ENCODE measurements around the gene FTHL17. TPM values are rescaled to one million over a fixed set of nuclear protein-coding genes. Genes with fewer than 3 reads are reported as not detected.
A peak's percentile ranks its signal among the peaks of the same experiment; 100 is the strongest.

Gene FTHL17
- total and polyA plus RNA-seq, 4 experiments from 2014 or later: not detected

DNA sequence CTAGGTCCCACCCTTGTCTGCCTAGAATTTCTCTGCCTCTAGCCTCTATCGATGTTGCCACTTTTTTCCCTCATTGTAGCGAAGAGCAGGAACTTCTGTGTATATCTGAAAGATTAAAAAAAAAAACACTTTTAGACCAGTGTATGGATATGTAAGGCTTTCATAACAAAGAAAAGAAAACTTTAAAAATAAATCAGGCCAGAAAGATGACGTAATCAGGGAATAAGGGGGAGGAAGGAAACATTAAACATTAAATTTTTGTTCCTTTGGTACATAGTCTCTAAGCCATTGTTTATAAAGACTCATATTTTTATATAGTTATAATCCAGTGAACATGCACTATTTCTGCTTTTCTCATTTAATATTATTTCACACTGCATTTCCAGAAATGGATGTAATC is 26.2 kb upstream of the FTHL17 start:
- no peak overlapping the region for H3K27ac Mint-ChIP-seq
- no peak overlapping the region for H3K4me3 Mint-ChIP-seq
- intact Hi-C loops (cut with micrococcal nuclease): no loop called here
- H3K27me3 ChIP-seq (ENCODE audit: insufficient read depth, low read length): no peaks in the 10 kb centered on the region
- no peaks in the 10 kb centered on the region for H3K27me3 Mint-ChIP-seq
- no peak overlapping the region for H3K4me3 ChIP-seq (ENCODE audit: low read length in 2 of 2)
- no peaks in the 10 kb centered on the region for H3K36me3 Mint-ChIP-seq
- POLR2A ChIA-PET (ENCODE audit: partially characterized antibody): no interaction called here
- no peaks in the 10 kb centered on the region for H3K9me3 ChIP-seq (ENCODE audit: control insufficient read depth in 1 of 2, low read length in 2 of 2)
- no peaks in the 10 kb centered on the region for H3K4me1 ChIP-seq (ENCODE audit: insufficient read depth, low read length)
- H3K27ac ChIP-seq (ENCODE audit: low read depth, low read length): no peak overlapping the region
- no peaks in the 10 kb centered on the region for H3K36me3 ChIP-seq (ENCODE audit: insufficient read depth, low read length)
- H3K9me3 Mint-ChIP-seq: peaks cover 0 to 2% (median 0%) of the 10 kb centered on the region in 8 donors
- no peaks in the 10 kb centered on the region for H3K4me1 Mint-ChIP-seq
- DNase-seq: no peak
- CTCF ChIA-PET (ENCODE audit: partially characterized antibody): no interaction called here

DNA sequence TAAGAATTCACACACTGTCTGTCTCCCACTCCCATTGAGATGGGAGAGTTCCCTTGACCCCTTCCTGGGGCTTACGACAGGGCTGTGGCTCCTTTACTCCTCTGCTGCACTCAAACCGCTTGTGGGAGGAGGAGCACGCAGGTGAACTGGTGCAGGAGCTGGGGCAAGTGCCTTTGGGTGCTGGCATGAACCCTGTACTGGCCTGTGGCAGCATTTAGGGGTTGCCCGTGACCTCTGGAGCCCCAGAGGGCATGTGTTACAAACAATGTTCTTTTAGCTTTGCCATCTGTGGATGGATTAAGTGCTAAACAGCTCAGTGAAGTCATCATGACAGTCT is 21.8 kb upstream of the FTHL17 start:
- ChIA-PET POLR2A (ENCODE audit: partially characterized antibody) (no interaction called here), CTCF (ENCODE audit: partially characterized antibody) (no interaction called here)
- Histone ChIP-seq H3K36me3 (ENCODE audit: insufficient read depth, low read length) (no peaks in the 10 kb centered on the region), H3K4me3 (ENCODE audit: low read length in 2 of 2) (no peak overlapping the region), H3K27ac (ENCODE audit: low read depth, low read length) (no peak overlapping the region), H3K9me3 (ENCODE audit: control insufficient read depth in 1 of 2, low read length in 2 of 2) (no peaks in the 10 kb centered on the region), H3K4me1 (ENCODE audit: insufficient read depth, low read length) (no peaks in the 10 kb centered on the region), H3K27me3 (ENCODE audit: insufficient read depth, low read length) (no peaks in the 10 kb centered on the region)
- intact Hi-C loops (cut with micrococcal nuclease): no loop called here
- no peak overlapping the region for H3K4me3 Mint-ChIP-seq
- no peaks in the 10 kb centered on the region for H3K36me3 Mint-ChIP-seq
- no peaks in the 10 kb centered on the region for H3K4me1 Mint-ChIP-seq
- no peak for DNase-seq
- H3K27ac Mint-ChIP-seq: no peak overlapping the region
- no peaks in the 10 kb centered on the region for H3K27me3 Mint-ChIP-seq
- peaks cover 0 to 2% (median 0%) of the 10 kb centered on the region in 8 donors for H3K9me3 Mint-ChIP-seq

DNA sequence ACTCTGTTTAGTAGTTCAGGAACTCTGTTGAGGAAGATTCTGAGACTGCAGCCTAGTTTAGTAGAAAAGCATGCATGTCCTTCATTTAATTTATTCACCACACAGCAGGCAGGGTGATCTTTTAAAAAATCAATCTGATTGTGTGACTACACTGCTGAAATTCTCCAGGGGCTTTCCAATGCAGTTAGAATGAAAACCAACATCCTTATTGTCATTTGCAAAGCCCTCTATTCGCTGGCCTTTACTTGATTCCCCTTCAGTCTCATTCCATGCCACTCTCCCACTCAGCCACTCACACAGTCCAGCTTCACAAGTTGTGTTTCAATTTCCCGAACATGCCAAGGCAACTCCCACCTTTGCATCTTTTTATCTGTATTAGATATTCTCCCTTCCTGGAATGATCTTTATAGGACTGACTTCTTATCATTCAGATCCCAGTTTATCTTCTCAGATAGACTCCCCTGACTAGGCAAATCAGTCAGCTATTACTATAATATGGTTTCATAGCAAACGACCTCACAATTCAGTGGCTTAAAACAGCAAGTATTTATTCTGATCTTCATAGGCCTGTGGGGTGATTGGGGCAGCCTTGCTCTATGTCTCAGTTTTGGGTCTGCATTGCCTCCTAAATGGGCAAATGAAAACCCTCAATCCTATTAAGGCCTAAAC is 21.3 kb upstream of the FTHL17 start:
- no peak overlapping the region for H3K4me3 Mint-ChIP-seq
- no peaks in the 10 kb centered on the region for H3K36me3 ChIP-seq (ENCODE audit: insufficient read depth, low read length)
- no peak overlapping the region for H3K27ac Mint-ChIP-seq
- no peak for DNase-seq
- H3K27me3 Mint-ChIP-seq: no peaks in the 10 kb centered on the region
- ChIA-PET CTCF (ENCODE audit: partially characterized antibody) (no interaction called here), POLR2A (ENCODE audit: partially characterized antibody) (no interaction called here)
- intact Hi-C loops (cut with micrococcal nuclease): no loop called here
- H3K27me3 ChIP-seq (ENCODE audit: insufficient read depth, low read length): no peaks in the 10 kb centered on the region
- no peak overlapping the region for H3K27ac ChIP-seq (ENCODE audit: low read depth, low read length)
- no peaks in the 10 kb centered on the region for H3K4me1 Mint-ChIP-seq
- H3K9me3 Mint-ChIP-seq: peaks cover 0 to 2% (median 0%) of the 10 kb centered on the region in 8 donors
- no peaks in the 10 kb centered on the region for H3K4me1 ChIP-seq (ENCODE audit: insufficient read depth, low read length)
- no peak overlapping the region for H3K4me3 ChIP-seq (ENCODE audit: low read length in 2 of 2)
- no peaks in the 10 kb centered on the region for H3K9me3 ChIP-seq (ENCODE audit: control insufficient read depth in 1 of 2, low read length in 2 of 2)
- no peaks in the 10 kb centered on the region for H3K36me3 Mint-ChIP-seq

DNA sequence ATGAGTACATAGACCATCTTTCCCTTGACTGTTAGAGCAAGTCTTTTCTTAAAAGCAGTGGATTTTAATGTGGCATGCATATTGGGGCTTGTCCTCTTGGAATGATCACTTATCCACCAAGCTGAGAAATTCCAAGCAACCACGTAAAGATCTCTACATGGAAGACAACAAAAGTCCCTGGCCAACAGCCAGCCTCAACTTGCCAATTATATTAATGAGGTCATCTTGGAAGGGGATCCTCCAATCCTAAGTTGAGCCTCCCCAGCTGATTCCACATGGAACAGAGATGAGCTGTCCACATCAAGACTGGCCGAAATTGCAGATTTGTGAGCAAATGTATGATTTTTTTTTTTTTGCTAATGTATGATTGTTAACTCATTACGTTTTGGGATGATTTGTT is 20.6 kb upstream of the FTHL17 start:
- H3K9me3 Mint-ChIP-seq: peaks cover 0 to 2% (median 0%) of the 10 kb centered on the region in 8 donors
- Histone ChIP-seq H3K27ac (ENCODE audit: low read depth, low read length) (no peak overlapping the region), H3K9me3 (ENCODE audit: control insufficient read depth in 1 of 2, low read length in 2 of 2) (no peaks in the 10 kb centered on the region), H3K4me3 (ENCODE audit: low read length in 2 of 2) (no peak overlapping the region), H3K4me1 (ENCODE audit: insufficient read depth, low read length) (no peaks in the 10 kb centered on the region), H3K36me3 (ENCODE audit: insufficient read depth, low read length) (no peaks in the 10 kb centered on the region), H3K27me3 (ENCODE audit: insufficient read depth, low read length) (no peaks in the 10 kb centered on the region)
- no peak overlapping the region for H3K4me3 Mint-ChIP-seq
- no peak overlapping the region for H3K27ac Mint-ChIP-seq
- no peaks in the 10 kb centered on the region for H3K4me1 Mint-ChIP-seq
- DNase-seq: no peak
- H3K36me3 Mint-ChIP-seq: no peaks in the 10 kb centered on the region
- CTCF ChIA-PET (ENCODE audit: partially characterized antibody): no interaction called here
- intact Hi-C loops (cut with micrococcal nuclease): no loop called here
- POLR2A ChIA-PET (ENCODE audit: partially characterized antibody): no interaction called here
- no peaks in the 10 kb centered on the region for H3K27me3 Mint-ChIP-seq

DNA sequence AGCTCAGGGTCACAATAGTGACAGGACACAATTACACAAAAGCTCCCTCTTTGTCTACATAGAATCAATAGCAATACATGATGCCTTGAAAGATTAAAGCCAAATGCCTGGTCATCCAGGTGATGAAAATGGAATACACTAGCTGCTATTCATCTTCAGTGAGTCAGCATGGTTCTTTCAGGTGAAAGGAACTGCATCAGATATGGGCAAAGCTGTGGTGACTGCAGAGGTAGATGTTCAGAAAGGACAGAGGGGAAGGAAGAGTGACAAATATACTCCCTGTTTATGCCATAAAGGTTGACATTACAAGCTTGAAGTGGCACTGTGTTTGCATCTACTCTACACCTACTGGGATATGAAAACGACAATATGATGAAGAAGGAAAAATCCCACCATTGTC is 20.0 kb upstream of the FTHL17 start:
- H3K36me3 ChIP-seq (ENCODE audit: insufficient read depth, low read length): no peaks in the 10 kb centered on the region
- intact Hi-C loops (cut with micrococcal nuclease): no loop called here
- POLR2A ChIA-PET (ENCODE audit: partially characterized antibody): no interaction called here
- DNase-seq: no peak
- H3K4me1 Mint-ChIP-seq: no peaks in the 10 kb centered on the region
- no peak overlapping the region for H3K27ac Mint-ChIP-seq
- H3K27me3 Mint-ChIP-seq: no peaks in the 10 kb centered on the region
- H3K27me3 ChIP-seq (ENCODE audit: insufficient read depth, low read length): no peaks in the 10 kb centered on the region
- no peaks in the 10 kb centered on the region for H3K36me3 Mint-ChIP-seq
- H3K9me3 ChIP-seq (ENCODE audit: control insufficient read depth in 1 of 2, low read length in 2 of 2): no peaks in the 10 kb centered on the region
- peaks cover 0 to 2% (median 0%) of the 10 kb centered on the region in 8 donors for H3K9me3 Mint-ChIP-seq
- no peak overlapping the region for H3K4me3 ChIP-seq (ENCODE audit: low read length in 2 of 2)
- CTCF ChIA-PET (ENCODE audit: partially characterized antibody): no interaction called here
- H3K27ac ChIP-seq (ENCODE audit: low read depth, low read length): no peak overlapping the region
- no peak overlapping the region for H3K4me3 Mint-ChIP-seq
- no peaks in the 10 kb centered on the region for H3K4me1 ChIP-seq (ENCODE audit: insufficient read depth, low read length)

DNA sequence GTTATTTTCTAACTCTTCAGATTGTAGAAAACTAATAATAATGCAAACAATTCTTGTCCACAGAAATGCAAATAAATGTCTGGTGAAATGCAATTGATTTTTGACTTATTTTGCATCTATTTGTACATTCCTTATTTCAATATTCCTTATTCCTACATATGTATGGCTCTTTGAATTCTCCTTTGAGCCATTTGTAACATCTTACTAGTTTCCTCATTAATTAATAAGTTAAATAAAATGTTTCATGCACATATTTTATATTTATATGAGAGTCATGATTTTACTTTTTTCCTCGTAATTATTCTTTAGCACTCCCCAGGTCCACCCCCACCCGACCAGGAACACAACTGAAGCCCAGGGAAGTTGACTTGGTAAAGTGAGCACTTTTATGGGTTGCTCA is 2.7 kb upstream of the FTHL17 start:
- Histone ChIP-seq H3K27me3 (ENCODE audit: insufficient read depth, low read length) (no peaks in the 10 kb centered on the region), H3K4me3 (ENCODE audit: low read length in 2 of 2) (no peak overlapping the region), H3K27ac (ENCODE audit: low read depth, low read length) (no peak overlapping the region), H3K36me3 (ENCODE audit: insufficient read depth, low read length) (no peaks in the 10 kb centered on the region), H3K9me3 (ENCODE audit: control insufficient read depth in 1 of 2, low read length in 2 of 2) (no peaks in the 10 kb centered on the region), H3K4me1 (ENCODE audit: insufficient read depth, low read length) (no peaks in the 10 kb centered on the region)
- intact Hi-C loops (cut with micrococcal nuclease): no loop called here
- Mint-ChIP-seq H3K9me3 (peaks cover 0 to 21% (median 8%) of the 10 kb centered on the region in 8 donors), H3K4me1 (peaks cover 0 to 8% (median 3%) of the 10 kb centered on the region in 4 donors), H3K36me3 (no peaks in the 10 kb centered on the region), H3K4me3 (no peak overlapping the region), H3K27me3 (no peaks in the 10 kb centered on the region), H3K27ac (no peak overlapping the region)
- POLR2A ChIA-PET (ENCODE audit: partially characterized antibody): no interaction called here
- CTCF ChIA-PET (ENCODE audit: partially characterized antibody): no interaction called here
- DNase-seq: no peak

DNA sequence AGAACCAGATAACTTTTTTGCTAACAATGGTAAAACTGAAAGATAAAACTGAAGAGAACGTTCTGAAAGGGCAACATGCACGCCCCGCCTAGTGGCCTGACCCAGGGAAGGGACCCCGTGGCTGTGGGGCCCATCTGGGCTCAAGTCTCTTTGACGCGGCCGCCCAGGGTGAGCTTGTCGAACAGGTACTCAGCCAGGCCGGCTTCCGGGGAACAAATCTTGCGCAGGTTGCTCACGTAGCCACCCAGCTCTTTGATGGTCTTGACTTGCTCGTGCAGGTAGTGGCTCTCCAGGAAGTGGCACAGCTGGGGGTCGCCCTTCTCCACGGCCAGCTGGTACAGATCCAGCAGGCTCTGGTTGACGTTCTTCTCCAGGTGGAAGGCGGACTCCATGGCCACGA is 579 bp downstream of the FTHL17 start:
- Mint-ChIP-seq H3K27me3 (no peaks in the 10 kb centered on the region), H3K9me3 (peaks cover 0 to 16% (median 6%) of the 10 kb centered on the region in 8 donors), H3K36me3 (no peaks in the 10 kb centered on the region), H3K4me1 (peaks cover 0 to 15% (median 7%) of the 10 kb centered on the region in 4 donors), H3K27ac (no peak overlapping the region), H3K4me3 (no peak overlapping the region)
- intact Hi-C loops (cut with micrococcal nuclease): no loop called here
- Histone ChIP-seq H3K27me3 (ENCODE audit: insufficient read depth, low read length) (no peaks in the 10 kb centered on the region), H3K4me1 (ENCODE audit: insufficient read depth, low read length) (no peaks in the 10 kb centered on the region), H3K4me3 (ENCODE audit: low read length in 2 of 2) (no peak overlapping the region), H3K27ac (ENCODE audit: low read depth, low read length) (no peak overlapping the region), H3K9me3 (ENCODE audit: control insufficient read depth in 1 of 2, low read length in 2 of 2) (no peaks in the 10 kb centered on the region), H3K36me3 (ENCODE audit: insufficient read depth, low read length) (no peaks in the 10 kb centered on the region)
- ChIA-PET CTCF (ENCODE audit: partially characterized antibody) (no interaction called here), POLR2A (ENCODE audit: partially characterized antibody) (no interaction called here)
- DNase-seq: no peak

DNA sequence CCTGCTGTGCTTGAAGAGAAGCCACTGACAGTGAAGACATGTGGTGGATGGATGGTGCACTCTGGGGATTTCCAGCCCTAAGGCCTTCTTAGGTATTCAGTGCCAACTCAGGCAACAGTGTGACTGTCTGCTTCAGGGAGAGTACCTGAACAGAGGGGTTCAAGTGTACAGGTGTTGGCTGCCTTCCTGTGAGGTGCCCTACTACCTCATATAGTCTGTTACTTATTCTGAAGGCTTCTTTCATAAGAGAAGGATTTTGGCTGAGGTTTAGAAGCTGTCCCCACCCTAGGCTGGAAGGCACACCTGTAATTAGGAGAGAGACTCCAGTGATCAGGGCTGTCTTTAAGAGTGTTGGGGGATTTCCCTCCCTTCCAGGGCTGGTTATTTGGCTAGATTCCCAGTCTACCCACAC is 1.8 kb downstream of the FTHL17 start:
- Mint-ChIP-seq H3K4me1 (peaks cover 0 to 15% (median 7%) of the 10 kb centered on the region in 4 donors), H3K9me3 (peaks cover 0 to 14% (median 5%) of the 10 kb centered on the region in 8 donors), H3K4me3 (no peak overlapping the region), H3K36me3 (no peaks in the 10 kb centered on the region), H3K27me3 (no peaks in the 10 kb centered on the region), H3K27ac (peak overlapping the region in 2 of 7 donors; percentile 60 to 64)
- H3K9me3 ChIP-seq (ENCODE audit: control insufficient read depth in 1 of 2, low read length in 2 of 2): no peaks in the 10 kb centered on the region
- no peak overlapping the region for H3K27ac ChIP-seq (ENCODE audit: low read depth, low read length)
- H3K4me3 ChIP-seq (ENCODE audit: low read length in 2 of 2): no peak overlapping the region
- H3K36me3 ChIP-seq (ENCODE audit: insufficient read depth, low read length): no peaks in the 10 kb centered on the region
- H3K4me1 ChIP-seq (ENCODE audit: insufficient read depth, low read length): no peaks in the 10 kb centered on the region
- DNase-seq: peak in 2 of 5 donors; percentile 8 to 29
- intact Hi-C loops (cut with micrococcal nuclease): no loop called here
- H3K27me3 ChIP-seq (ENCODE audit: insufficient read depth, low read length): no peaks in the 10 kb centered on the region
- CTCF ChIA-PET (ENCODE audit: partially characterized antibody): interaction anchor here (0.6 kb wide), 1 partner anchor 589 kb away, joined by 3 read pairs; no protein-coding TSS in a partner anchor
- POLR2A ChIA-PET (ENCODE audit: partially characterized antibody): no interaction called here
